Pancreas (tissue), 10 donors: Measurements from ENCODE around the gene ZNF649. TPM values are rescaled to one million over a fixed set of nuclear protein-coding genes. Genes with fewer than 3 reads are reported as not detected.

ENCODE experiments used
- ATAC-seq, 4 donors: fragments of 200-7000 bp; cut with Tn5 transposase; one replicate each; pipeline versions ENCODE4 v1.8.0 to v1.9.1; 2020; ENCODE audit warnings: mild to moderate bottlenecking in 4 of 4, moderate library complexity in 4 of 4
- DNase-seq, 6 donors: peaks; one replicate each; pipeline ENCODE4 v3.0.0-alpha.2; 2020
- FAIRE-seq: peaks from 2 replicates; lab custom pipeline; 2012; peaks lifted over from hg19 to GRCh38; lab: Jason Lieb, UNC
- H3K27ac ChIP-seq, 4 donors: fragments of 200-600 bp; sonication (generic); 1 replicate in 3 of 4; 2 replicates in 1 of 4; pipeline versions ENCODE4 v1.5.0 to v1.8.0; 2020
- H3K27me3 ChIP-seq, 4 donors: fragments of 200-600 bp; one replicate each; pipeline ENCODE4 v1.8.0; 2021
- H3K36me3 ChIP-seq, 3 donors: fragments of 200-600 bp; sonication (generic) in 1 of 3; one replicate each; pipeline versions ENCODE4 v1.5.0 to v1.8.0; 2020 to 2021
- H3K4me1 ChIP-seq, 3 donors: fragments of 200-600 bp; one replicate each; pipeline ENCODE4 v1.8.0; 2021
- H3K4me3 ChIP-seq, 4 donors: fragments of 200-600 bp; sonication (generic) in 2 of 4; one replicate each; pipeline versions ENCODE4 v1.5.0 to v1.8.0; 2020 to 2021
- H3K9me3 ChIP-seq, 4 donors: fragments of 200-600 bp; one replicate each; pipeline ENCODE4 v1.8.0; 2021
- WGBS, 2 donors: extraction: QIAGEN DNeasy Blood & Tissue Kit; methylation state at CpG; one replicate each; pipeline ENCODE4 v1.1.7; 2013; 5-methylcytosine and 5-hydroxymethylcytosine counted together
- intact Hi-C, 3 donors: fragments of 100-400 bp; cut with DNase I; formaldehyde crosslinking; loops; one replicate each; pipeline versions ENCODE4 v1.11.1 to v1.14.2; 2022
- polyA plus RNA-seq, 2 donors: library from polyadenylated mRNA; stranded (reverse); fragments of 200-250 nt; gene quantifications; one replicate each; pipeline ENCODE4 v1.2.3, GENCODE V29; 2013
- total RNA-seq, 6 donors: library from RNA; stranded (reverse); fragmentation: NEBNext Ultra II Directional in 4 of 6; extraction: Animal tissue kit (Norgen Biotek cat#: 25700) in 4 of 6; gene quantifications; one replicate each; pipeline versions ENCODE4 v1.2.1 to v1.2.4, GENCODE V29; 2021 to 2023
- TF ChIP-seq, protein P1 (sequence below), 4 donors: fragments of 200-600 bp; sonication (generic) in 3 of 4; IDR thresholded peaks; one replicate each; pipeline versions ENCODE4 v1.5.0 to v1.8.0; 2021; ENCODE audit warnings: antibody characterized with exemption in 4 of 4
- donor health status: healthy with polysubstance abuse.
- donor health status: DM: no; HTN: no; CAD: no; lungs with moderate emphysema.
- donor health status: DM: no; HTN: no; CAD: no.
- donor health status: control.
- donor health status: control.
- donor health status: Bipolar disorder and iron deficiency.
- donor health status: DM: yes; HTN: yes; CAD: no.
- donor health status: DM: no; HTN: no; CAD: no.
- donor health status: DM: no; HTN: no; CAD: no.
- donor health status: DM: yes; HTN: yes; CAD: no.

Gene ZNF649
- total and polyA plus RNA-seq, 8 donors: 1.9 to 7.7 (median 4.4) TPM

DNA sequence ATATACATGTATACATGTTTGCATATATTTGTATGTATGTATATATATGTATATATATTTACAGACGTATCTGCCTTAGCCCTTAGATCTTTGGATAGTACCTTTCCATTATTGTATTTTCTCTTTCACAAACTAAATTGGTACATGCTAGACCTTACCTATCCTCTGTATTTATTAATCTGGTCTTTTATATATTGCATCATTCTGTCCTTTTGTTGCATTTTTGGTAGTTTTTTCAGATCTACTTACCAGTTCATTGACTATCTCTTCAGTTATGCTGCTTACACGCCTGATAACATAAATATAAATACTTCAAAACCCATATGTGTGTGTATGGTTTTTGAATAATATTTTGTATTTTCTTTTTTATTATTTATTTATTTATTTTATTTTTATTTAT, 34.1 kb upstream of the ZNF649 start:
- intact Hi-C loops: no loop called here
- WGBS, 2 donors: 95 to 97% methylated on average over 2 of the region's 2 CpGs
- DNase-seq (no peak), FAIRE-seq (no peak), ATAC-seq (no peak)
- Histone ChIP-seq H3K36me3 (peaks cover 5 to 71% (median 48%) of the 10 kb centered on the region in 3 donors), H3K4me3 (no peak overlapping the region), H3K27me3 (no peaks in the 10 kb centered on the region), H3K27ac (no peak overlapping the region), H3K4me1 (no peaks in the 10 kb centered on the region), H3K9me3 (peaks cover 0 to 6% (median 0%) of the 10 kb centered on the region in 4 donors)
- TF ChIP-seq, protein P1, sequence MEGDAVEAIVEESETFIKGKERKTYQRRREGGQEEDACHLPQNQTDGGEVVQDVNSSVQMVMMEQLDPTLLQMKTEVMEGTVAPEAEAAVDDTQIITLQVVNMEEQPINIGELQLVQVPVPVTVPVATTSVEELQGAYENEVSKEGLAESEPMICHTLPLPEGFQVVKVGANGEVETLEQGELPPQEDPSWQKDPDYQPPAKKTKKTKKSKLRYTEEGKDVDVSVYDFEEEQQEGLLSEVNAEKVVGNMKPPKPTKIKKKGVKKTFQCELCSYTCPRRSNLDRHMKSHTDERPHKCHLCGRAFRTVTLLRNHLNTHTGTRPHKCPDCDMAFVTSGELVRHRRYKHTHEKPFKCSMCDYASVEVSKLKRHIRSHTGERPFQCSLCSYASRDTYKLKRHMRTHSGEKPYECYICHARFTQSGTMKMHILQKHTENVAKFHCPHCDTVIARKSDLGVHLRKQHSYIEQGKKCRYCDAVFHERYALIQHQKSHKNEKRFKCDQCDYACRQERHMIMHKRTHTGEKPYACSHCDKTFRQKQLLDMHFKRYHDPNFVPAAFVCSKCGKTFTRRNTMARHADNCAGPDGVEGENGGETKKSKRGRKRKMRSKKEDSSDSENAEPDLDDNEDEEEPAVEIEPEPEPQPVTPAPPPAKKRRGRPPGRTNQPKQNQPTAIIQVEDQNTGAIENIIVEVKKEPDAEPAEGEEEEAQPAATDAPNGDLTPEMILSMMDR (IDR thresholded peaks at IDR 0.05): no peak

GRCh38 chr19:51931921-51932320, 27.1 kb upstream of the ZNF649 start:
- Histone ChIP-seq H3K4me1 (peaks cover 0 to 4% (median 0%) of the 10 kb centered on the region in 3 donors), H3K27ac (no peak overlapping the region), H3K4me3 (no peak overlapping the region), H3K27me3 (no peaks in the 10 kb centered on the region), H3K36me3 (peaks cover 0 to 40% (median 4%) of the 10 kb centered on the region in 3 donors), H3K9me3 (no peaks in the 10 kb centered on the region)
- TF ChIP-seq, protein P1 (IDR thresholded peaks at IDR 0.05): no peak
- WGBS, 2 donors: 90 to 95% methylated on average over 8 of the region's 8 CpGs
- intact Hi-C loops: no loop called here
- FAIRE-seq (no peak), ATAC-seq (no peak), DNase-seq (no peak)

GRCh38 chr19:51927859-51928258, 23.0 kb upstream of the ZNF649 start:
- Histone ChIP-seq H3K36me3 (peaks cover 0 to 14% (median 0%) of the 10 kb centered on the region in 3 donors), H3K4me1 (peaks cover 0 to 4% (median 0%) of the 10 kb centered on the region in 3 donors), H3K27ac (no peak overlapping the region), H3K9me3 (no peaks in the 10 kb centered on the region), H3K27me3 (no peaks in the 10 kb centered on the region), H3K4me3 (peak overlapping the region; percentile 49 to 92 (median 74))
- intact Hi-C loops: no loop called here
- no peak for FAIRE-seq
- TF ChIP-seq, protein P1 (IDR thresholded peaks at IDR 0.05): no peak
- WGBS, 2 donors: 26 to 29% methylated on average over 13 of the region's 13 CpGs
- ATAC-seq: no peak
- DNase-seq: no peak

GRCh38 chr19:51926784-51927741, 22.2 kb upstream of the ZNF649 start, which contains the start of gene ZNF613:
TSS of gene ZNF613 (plus strand) at chr19:51927472. CDS start at chr19:51936221, 8,749 bp downstream.
- TF ChIP-seq, protein P1 (IDR thresholded peaks at IDR 0.05): no peak
- peak within 1 kb of the TSS; percentile 70 to 93 (median 86) for H3K27ac ChIP-seq
- peaks cover 0 to 4% (median 0%) of the 10 kb centered on the region in 3 donors for H3K4me1 ChIP-seq
- H3K27me3 ChIP-seq: no peaks in the 10 kb centered on the region
- FAIRE-seq (peak; percentile 9), DNase-seq (peak; percentile 87 to 94 (median 89)), ATAC-seq (peak; percentile 95 to 99 (median 98))
- intact Hi-C loops: no loop called here
- H3K9me3 ChIP-seq: no peaks in the 10 kb centered on the region
- peaks cover 0 to 14% (median 0%) of the 10 kb centered on the region in 3 donors for H3K36me3 ChIP-seq
- WGBS, 2 donors: 0% methylated on average over 52 of the region's 52 CpGs
- H3K4me3 ChIP-seq: peak within 1 kb of the TSS; percentile 49 to 92 (median 74)
